H1 (cell line): Measurements from ENCODE around the gene XPNPEP3. TPM values are rescaled to one million over a fixed set of nuclear protein-coding genes. Genes with fewer than 3 reads are reported as not detected.
"Not testable (repeated sequence)": the region's sequence is repeated elsewhere in the genome, so short reads cannot be mapped to it uniquely, and the experiment has no call there.

Source experiments
- CTCF ChIA-PET: fragments of 300-600 bp; sonication (Branson Sonifier 250); formaldehyde crosslinking; loops from one replicate; lab custom pipeline; 2021; ENCODE audit not compliant: partially characterized antibody; lab: Charles Lee
- POLR2A ChIA-PET: fragments of 300-600 bp; sonication (Branson Sonifier 250); formaldehyde crosslinking; loops from one replicate; lab custom pipeline; 2021; ENCODE audit warnings: inconsistent platforms; ENCODE audit not compliant: partially characterized antibody; lab: Charles Lee
- DNase-seq, 2 experiments: peaks; one replicate each; pipeline versions ENCODE4 v3.0.0 to v3.0.0-alpha.2; 2010 to 2022; ENCODE audit warnings: low spot score in 2 of 2, low read depth in 1 of 2, mixed read lengths in 1 of 2
- FAIRE-seq: peaks from 2 replicates; lab custom pipeline; 2011; peaks lifted over from hg19 to GRCh38; lab: Jason Lieb, UNC
- H2AFZ ChIP-seq: 2 replicates; pipeline ENCODE4 v1.8.1; 2012; ENCODE audit warnings: low read length, inconsistent platforms
- H2AK5ac ChIP-seq: 2 replicates; pipeline ENCODE4 v1.6.1; 2013; ENCODE audit warnings: low read depth, low read length
- H2BK120ac ChIP-seq: replicated peaks from 2 replicates; pipeline ENCODE3; 2013; ENCODE audit warnings: low read depth, low read length, inconsistent platforms
- H2BK12ac ChIP-seq: 2 replicates; pipeline ENCODE4 v1.6.1; 2013; ENCODE audit warnings: low read depth, low read length
- H2BK15ac ChIP-seq: 2 replicates; pipeline ENCODE4 v1.6.1; 2013; ENCODE audit warnings: low read length
- H2BK20ac ChIP-seq: 2 replicates; pipeline ENCODE4 v1.6.1; 2013; ENCODE audit warnings: low read length
- H2BK5ac ChIP-seq: 2 replicates; pipeline ENCODE4 v1.6.1; 2013; ENCODE audit warnings: low read depth, low read length
- H3K14ac ChIP-seq: 2 replicates; pipeline ENCODE4 v1.6.1; 2013; ENCODE audit warnings: inconsistent platforms; ENCODE audit not compliant: insufficient read length
- H3K18ac ChIP-seq: 2 replicates; pipeline ENCODE4 v1.6.1; 2013; ENCODE audit warnings: low read length; ENCODE audit errors: extremely low read depth
- H3K23ac ChIP-seq: 2 replicates; pipeline ENCODE4 v1.6.1; 2013; ENCODE audit warnings: inconsistent platforms; ENCODE audit not compliant: insufficient read length
- H3K23me2 ChIP-seq: 2 replicates; pipeline ENCODE4 v1.6.1; 2013; ENCODE audit warnings: low read depth, low read length
- H3K27ac ChIP-seq: 2 replicates; pipeline ENCODE4 v1.6.1; 2011; ENCODE audit warnings: low read depth, low read length, inconsistent platforms
- H3K27me3 ChIP-seq, 4 experiments: replicated peaks in 1 of 4; 1 replicate in 1 of 4; 2 replicates in 3 of 4; pipeline versions ENCODE4 v1.6.1 to v1.8.1; 2011 to 2013; ENCODE audit warnings: low read length in 3 of 4, mild to moderate bottlenecking in 3 of 4, inconsistent platforms in 2 of 4, mixed read lengths in 2 of 4, moderate library complexity in 1 of 4; ENCODE audit not compliant: control insufficient read depth in 3 of 4, insufficient read depth in 3 of 4; ENCODE audit errors: extremely low read depth in 1 of 4
- H3K36me3 ChIP-seq, 4 experiments: 2 replicates each; pipeline versions ENCODE4 v1.6.1 to v1.8.1; 2011 to 2013; ENCODE audit warnings: mild to moderate bottlenecking in 4 of 4, low read length in 3 of 4, moderate library complexity in 2 of 4, control low read depth in 1 of 4, inconsistent platforms in 1 of 4; ENCODE audit not compliant: insufficient read depth in 4 of 4, control insufficient read depth in 2 of 4
- H3K4ac ChIP-seq: replicated peaks from 2 replicates; pipeline ENCODE3; 2013; ENCODE audit warnings: low read length, low read depth, mixed read lengths, inconsistent platforms; ENCODE audit not compliant: insufficient read length
- H3K4me1 ChIP-seq, 4 experiments: replicated peaks in 1 of 4; 1 replicate in 1 of 4; 2 replicates in 3 of 4; pipeline versions ENCODE4 v1.6.1 to v1.8.1; 2011 to 2013; ENCODE audit warnings: low read length in 3 of 4, inconsistent platforms in 2 of 4, mixed read lengths in 1 of 4; ENCODE audit not compliant: insufficient read depth in 4 of 4, control insufficient read depth in 3 of 4
- H3K4me2 ChIP-seq, 2 experiments: 2 replicates each; pipeline versions ENCODE4 v1.6.1 to v1.8.1; 2011 to 2013; ENCODE audit warnings: low read depth in 2 of 2, low read length in 2 of 2, control low read depth in 1 of 2, inconsistent platforms in 1 of 2, mild to moderate bottlenecking in 1 of 2; ENCODE audit not compliant: insufficient read depth in 1 of 2
- H3K4me3 ChIP-seq, 4 experiments: fragments of 200-600, 300-600 bp in 1 of 4; sonication (generic), shearing (Covaris generic), sonication (Bioruptor Twin) in 1 of 4; 2 replicates each; pipeline versions ENCODE4 v1.5.1 to v1.8.1; 2011 to 2016; ENCODE audit warnings: low read length in 4 of 4, low read depth in 3 of 4, control low read depth in 2 of 4, inconsistent platforms in 2 of 4, mild to moderate bottlenecking in 2 of 4, mixed read lengths in 1 of 4, moderate library complexity in 1 of 4; ENCODE audit not compliant: insufficient read depth in 2 of 4; ENCODE audit errors: extremely low read depth in 1 of 4
- H3K56ac ChIP-seq: replicated peaks from 2 replicates; pipeline ENCODE3; 2013; ENCODE audit warnings: low read depth, mild to moderate bottlenecking, mixed read lengths, low read length, inconsistent platforms; ENCODE audit not compliant: insufficient read length
- H3K79me1 ChIP-seq: 2 replicates; pipeline ENCODE4 v1.6.1; 2013; ENCODE audit warnings: low read depth, low read length, control low read depth
- H3K79me2 ChIP-seq, 2 experiments: 2 replicates each; pipeline versions ENCODE4 v1.6.1 to v1.8.1; 2012 to 2013; ENCODE audit warnings: low read length in 2 of 2, mild to moderate bottlenecking in 2 of 2, inconsistent platforms in 1 of 2; ENCODE audit not compliant: insufficient read depth in 2 of 2, control insufficient read depth in 1 of 2
- H3K9ac ChIP-seq, 4 experiments: replicated peaks in 1 of 4; 1 replicate in 1 of 4; 2 replicates in 3 of 4; pipeline versions ENCODE4 v1.6.1 to v1.8.1; 2011 to 2013; ENCODE audit warnings: low read depth in 3 of 4, low read length in 3 of 4, control low read depth in 2 of 4, mild to moderate bottlenecking in 2 of 4, moderate library complexity in 2 of 4, inconsistent platforms in 1 of 4; ENCODE audit errors: extremely low read depth in 1 of 4
- H3K9me3 ChIP-seq, 2 experiments: 2 replicates each; pipeline versions ENCODE4 v1.6.1 to v1.8.1; 2012 to 2013; ENCODE audit warnings: mild to moderate bottlenecking in 2 of 2, moderate library complexity in 2 of 2, control low read depth in 1 of 2, inconsistent platforms in 1 of 2, low read depth in 1 of 2, low read length in 1 of 2, mixed read lengths in 1 of 2; ENCODE audit not compliant: insufficient read depth in 2 of 2
- H4K20me1 ChIP-seq, 2 experiments: replicated peaks in 1 of 2; 2 replicates each; pipeline versions ENCODE3 to v1.8.1; 2011 to 2013; ENCODE audit warnings: inconsistent platforms in 2 of 2, low read length in 2 of 2, mild to moderate bottlenecking in 1 of 2; ENCODE audit not compliant: insufficient read depth in 2 of 2, control insufficient read depth in 1 of 2
- H4K5ac ChIP-seq: 2 replicates; pipeline ENCODE4 v1.6.1; 2013; ENCODE audit warnings: low read length, low read depth, mixed read lengths, inconsistent platforms; ENCODE audit not compliant: insufficient read length
- H4K8ac ChIP-seq: 2 replicates; pipeline ENCODE4 v1.8.0; 2013; ENCODE audit warnings: mild to moderate bottlenecking, moderate library complexity, low read length, inconsistent platforms; ENCODE audit not compliant: insufficient read depth; ENCODE audit errors: extremely low read depth
- H4K91ac ChIP-seq: replicated peaks from 2 replicates; pipeline ENCODE3; 2013; ENCODE audit warnings: low read length, mixed read lengths, inconsistent platforms; ENCODE audit not compliant: insufficient read length
- SIX5 ChIP-seq: IDR thresholded peaks from 2 replicates; pipeline ENCODE4 v1.6.1; 2011; ENCODE audit warnings: mild to moderate bottlenecking, low read depth, low read length
- SP4 ChIP-seq: IDR thresholded peaks from 2 replicates; pipeline ENCODE4 v1.6.1; 2012; ENCODE audit warnings: low read length, inconsistent platforms
- SRF ChIP-seq: IDR thresholded peaks from 2 replicates; pipeline ENCODE4 v1.6.1; 2011; ENCODE audit warnings: mild to moderate bottlenecking, low read depth, low read length, moderate library complexity
- WGBS, 2 experiments: shearing (Covaris generic) in 1 of 2; methylation state at CpG; one replicate each; pipeline versions ENCODE4 v1.1.6 to v1.1.7; 2013 to 2015; ENCODE audit warnings: low lambda C conversion rate in 2 of 2, mixed read lengths in 2 of 2, inconsistent platforms in 1 of 2, low coverage in 1 of 2, missing lambda C conversion rate in 1 of 2; ENCODE audit not compliant: insufficient replicate concordance in 2 of 2, insufficient coverage in 1 of 2, insufficient read length in 1 of 2; ENCODE audit errors: extremely low coverage in 1 of 2, missing lambda C conversion rate in 1 of 2; 5-methylcytosine and 5-hydroxymethylcytosine counted together
- polyA plus RNA-seq, 7 experiments: library from polyadenylated mRNA; depleted of rRNA in 3 of 7; stranded (reverse) in 5 of 7; unstranded in 2 of 7; fragments of >200 nt in 5 of 7; fragments of 200-250 nt in 2 of 7; gene quantifications; 1 replicate in 5 of 7; 2 replicates in 1 of 7; 4 replicates in 1 of 7; pipeline versions ENCODE4 v1.2.1 to v1.2.3, GENCODE V29; 2011 to 2013; ENCODE audit warnings: missing spikeins in 2 of 7, mixed read lengths in 2 of 7
- total RNA-seq: library from RNA; stranded (reverse); fragmentation: NEBNext Ultra II Directional; extraction: Animal tissue kit (Norgen Biotek cat#: 25700); gene quantifications from 2 replicates; pipeline ENCODE4 v1.2.1, GENCODE V29; 2021

The XPNPEP3 gene
- total and polyA plus RNA-seq, 2 of the 8 experiments (the other 6 are each of a cell fraction or from before 2014, with no cell fraction given), result 25.8 to 29.2 TPM

- TF ChIP-seq SIX5 (no peak), SP4 (no peak), SRF (no peak)
Measured at GRCh38 chr22:40823426-40823825, 33.5 kb upstream of the XPNPEP3 start (continued).

GRCh38 chr22:40826292-40826691, 30.7 kb upstream of the XPNPEP3 start:
- H3K4me2 ChIP-seq, H2BK20ac ChIP-seq, H2AFZ ChIP-seq: not testable (repeated sequence)

More at GRCh38 chr22:40826292-40826691, 30.7 kb upstream of the XPNPEP3 start:
- H4K91ac ChIP-seq, H3K4me1 ChIP-seq, H2BK12ac ChIP-seq, H3K4ac ChIP-seq, H3K56ac ChIP-seq, H3K9me3 ChIP-seq, H3K79me2 ChIP-seq, H2AK5ac ChIP-seq, H4K5ac ChIP-seq, H3K23me2 ChIP-seq, FAIRE-seq, H3K27me3 ChIP-seq, H3K27ac ChIP-seq, H4K20me1 ChIP-seq, H3K14ac ChIP-seq, DNase-seq, H3K18ac ChIP-seq, CTCF ChIA-PET, H3K79me1 ChIP-seq, H4K8ac ChIP-seq, H3K23ac ChIP-seq, H2BK15ac ChIP-seq, H3K9ac ChIP-seq, H2BK5ac ChIP-seq, H2BK120ac ChIP-seq: not testable (repeated sequence)
- H3K4me3 ChIP-seq, result peak overlapping the region in 1 of 4 experiments; percentile 3; a peak in 1 of 8 replicates
- POLR2A ChIA-PET, result interaction anchor here (0.9 kb wide), 1 partner anchor 132 kb away, joined by 3 read pairs; no protein-coding TSS in a partner anchor
- peaks cover 10 to 60% (median 27%) of the 10 kb centered on the region in 4 experiments; a peak in 7 of 8 replicates for H3K36me3 ChIP-seq
- 90% methylated on average over 2 of the region's 2 CpGs; no CpG with 5 or more reads in 1 of the 2 experiments for WGBS, 2 experiments
